HG02798 (cell line): ENCODE results near the gene NME4.

ENCODE experiments used
- ATAC-seq: cut with Tn5 transposase; IDR thresholded peaks from one replicate; pipeline ENCODE4 v1.9.1; 2021; ENCODE audit warnings: mild to moderate bottlenecking; ENCODE audit not compliant: unreplicated experiment, poor library complexity

NME4 gene

DNA sequence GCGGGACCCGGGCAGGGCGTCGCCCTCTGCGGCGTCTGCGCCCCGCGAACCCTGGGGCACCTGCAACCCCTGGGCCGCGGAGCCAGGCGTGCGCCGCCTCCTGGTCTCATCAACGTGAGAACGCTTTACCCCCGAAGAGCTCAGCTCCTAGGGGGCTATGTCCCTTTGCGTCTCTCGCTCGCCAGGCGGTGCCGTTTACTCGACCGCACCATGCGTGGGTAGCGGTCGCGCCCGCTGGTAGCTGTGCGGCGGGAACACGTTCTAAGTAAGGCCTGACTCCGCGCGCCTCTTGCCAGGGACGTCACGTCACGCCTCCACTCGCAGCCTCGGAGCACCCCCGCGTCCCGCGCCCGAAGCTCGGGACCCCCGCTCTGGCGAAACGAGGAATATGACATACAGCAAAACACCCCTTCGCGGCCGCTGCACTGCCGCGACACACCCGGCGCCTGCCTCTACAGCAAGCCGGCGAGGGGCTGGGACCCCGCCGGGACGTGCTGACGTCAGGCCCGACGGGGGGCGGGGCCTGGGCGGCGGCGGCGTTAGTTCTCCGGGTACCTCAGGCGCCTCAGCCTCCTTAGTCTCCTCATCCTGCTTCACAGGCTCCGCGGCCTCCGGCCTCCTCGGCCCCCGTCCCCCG lies 28.2 kb downstream of the NME4 start, which contains the start of gene RAB11FIP3:
Gene RAB11FIP3 (plus strand): TSS at position 568 of the 637 bp plus-strand sequence. CDS start 358 bp downstream, outside the sequence.
- peak; percentile 91 for ATAC-seq

- peak; percentile 35 for ATAC-seq
These were observed 28.7 kb downstream of the NME4 start for GRCh38 chr16:425740-426114.

DNA sequence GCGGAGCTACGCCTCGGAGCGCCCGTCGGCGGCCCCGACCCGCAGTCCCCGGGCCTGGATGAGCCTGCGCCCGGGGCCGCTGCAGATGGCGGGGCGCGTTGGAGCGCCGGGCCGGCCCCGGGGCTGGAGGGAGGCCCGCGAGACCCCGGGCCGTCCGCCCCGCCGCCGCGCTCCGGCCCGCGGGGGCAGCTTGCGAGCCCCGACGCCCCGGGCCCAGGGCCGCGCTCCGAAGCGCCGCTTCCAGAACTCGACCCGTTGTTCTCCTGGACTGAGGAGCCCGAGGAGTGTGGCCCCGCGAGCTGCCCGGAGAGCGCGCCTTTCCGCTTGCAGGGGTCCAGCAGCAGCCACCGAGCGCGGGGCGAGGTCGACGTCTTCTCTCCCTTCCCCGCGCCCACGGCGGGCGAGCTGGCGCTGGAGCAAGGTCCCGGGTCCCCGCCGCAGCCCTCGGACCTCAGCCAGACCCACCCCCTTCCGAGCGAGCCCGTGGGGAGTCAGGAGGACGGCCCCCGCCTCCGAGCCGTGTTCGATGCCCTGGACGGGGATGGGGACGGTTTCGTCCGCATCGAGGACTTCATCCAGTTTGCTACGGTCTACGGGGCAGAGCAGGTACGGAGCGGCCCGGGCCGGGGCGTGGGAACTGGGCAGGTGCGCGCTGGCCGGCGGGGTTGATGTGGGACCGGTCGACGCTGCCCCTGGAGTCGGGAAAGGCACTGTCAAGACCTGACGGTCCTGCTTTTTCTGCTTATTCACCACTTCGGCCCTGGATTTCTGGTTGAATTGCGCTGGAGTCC lies 29.3 kb downstream of the NME4 start:
- peak; percentile 6 for ATAC-seq

DNA sequence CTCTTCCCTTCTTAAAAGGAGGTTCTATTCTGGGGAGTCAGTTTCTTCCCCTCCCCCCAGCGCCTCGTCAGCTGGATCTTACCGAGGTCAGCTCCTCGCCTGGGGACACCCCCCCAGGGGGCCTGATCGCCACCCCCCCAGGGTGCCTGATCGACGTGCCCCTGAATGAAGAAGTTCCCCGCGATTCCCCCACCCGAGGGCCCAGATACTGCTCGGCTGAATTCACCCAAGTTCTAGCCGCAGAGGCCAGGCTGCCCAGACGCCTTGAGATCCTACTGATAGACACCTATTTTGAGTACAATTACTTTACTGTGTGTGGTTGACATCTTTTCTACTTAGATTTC lies 29.9 kb downstream of the NME4 start:
- no peak for ATAC-seq

GRCh38 chr16:427250-427649 lies 30.3 kb downstream of the NME4 start:
- ATAC-seq, result no peak

- no peak for ATAC-seq
These were observed 33.9 kb downstream of the NME4 start for GRCh38 chr16:430904-431303.

DNA sequence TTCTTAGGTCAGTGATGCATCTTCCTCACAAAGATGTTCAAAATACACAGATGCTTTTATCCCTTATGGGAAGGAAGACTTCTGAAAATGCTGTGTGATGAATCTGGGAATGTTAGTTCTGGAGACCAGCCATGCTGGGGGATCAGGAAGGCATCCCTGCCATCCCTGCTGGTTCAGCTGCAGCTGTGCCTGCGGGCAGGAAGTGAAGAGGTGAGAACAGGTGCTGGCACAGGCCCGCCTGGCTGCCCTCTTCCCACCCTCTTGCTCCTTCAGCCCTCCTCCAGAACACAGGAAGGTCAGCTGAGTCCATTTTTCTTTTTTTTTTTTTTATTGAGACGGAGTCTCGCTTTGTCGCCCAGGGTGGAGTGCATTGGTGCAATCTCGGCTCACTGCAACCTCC lies 43.6 kb downstream of the NME4 start:
- no peak for ATAC-seq

DNA sequence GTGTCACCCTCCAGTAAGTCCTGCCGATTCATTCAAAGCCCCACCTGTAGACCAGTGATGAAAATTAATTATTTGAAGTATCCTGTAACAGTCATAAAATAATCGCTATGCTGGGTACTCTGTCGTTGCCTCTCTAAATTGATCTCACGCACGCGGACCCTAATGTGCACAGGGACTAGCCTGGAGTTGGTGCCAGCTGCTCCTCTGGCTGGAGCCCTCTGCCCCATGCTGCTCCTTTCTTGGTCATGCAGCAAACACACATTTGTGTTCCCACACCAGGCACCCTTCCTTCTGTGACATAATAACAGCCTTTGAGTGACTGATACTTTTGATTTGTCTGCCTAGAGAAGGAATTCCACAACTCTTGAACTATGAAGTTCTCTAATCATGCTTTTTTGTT lies 44.4 kb downstream of the NME4 start:
- ATAC-seq, result no peak

DNA sequence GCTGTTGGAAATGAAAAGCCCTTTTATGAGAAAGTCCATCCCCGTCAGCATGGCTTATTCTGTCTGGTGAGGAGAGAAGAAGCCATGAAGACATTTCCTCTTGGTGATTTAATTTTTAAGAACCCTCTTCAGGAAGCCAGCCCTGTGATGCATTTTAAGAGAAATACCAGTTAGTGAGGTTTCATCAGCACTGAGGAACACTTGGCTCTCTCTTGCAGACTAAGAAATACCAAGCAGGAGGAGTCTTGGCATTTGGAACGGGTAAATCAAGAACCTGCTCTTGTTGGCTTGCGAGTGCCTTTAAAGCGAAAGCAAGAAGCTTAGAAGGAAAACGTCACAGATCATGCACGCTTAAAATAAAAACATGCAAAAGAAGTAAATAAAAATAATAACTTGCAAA lies 46.0 kb downstream of the NME4 start:
- ATAC-seq, result no peak

GRCh38 chr16:444027-444426 lies 47.0 kb downstream of the NME4 start:
- no peak for ATAC-seq

DNA sequence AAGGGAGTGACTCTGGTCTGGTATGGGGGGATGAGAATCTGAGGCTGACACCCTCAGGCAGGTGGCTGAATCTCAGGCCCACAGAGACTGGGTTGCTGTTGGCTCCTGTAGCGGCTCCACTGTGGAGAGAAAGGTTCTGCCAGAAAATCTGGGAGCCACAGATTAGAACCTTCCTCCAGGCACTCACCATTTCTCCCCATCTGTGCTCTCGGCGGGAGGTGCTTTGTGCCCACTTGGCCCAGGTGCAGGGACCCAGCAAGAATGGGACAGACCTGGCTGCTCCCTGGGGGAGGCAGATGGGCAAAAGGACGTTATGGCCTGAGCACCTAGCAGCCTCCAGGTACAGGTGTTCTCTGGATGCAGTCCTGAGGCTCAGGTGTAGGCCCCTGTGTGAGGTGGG lies 48.6 kb downstream of the NME4 start:
- ATAC-seq, result no peak
